ENCODE data around the gene SPEN. TPM values are rescaled to one million over a fixed set of nuclear protein-coding genes. Genes with fewer than 3 reads are reported as not detected.

SPEN gene
- total RNA-seq, 4 donors from 2014 or later, result 18.8 to 104 (median 73.8) TPM

GRCh38 chr1:15957221-15958095, 110.0 kb downstream of the SPEN start:
- no peaks in the 10 kb centered on the region for H3K36me3 ChIP-seq
- no peaks in the 10 kb centered on the region for H3K9me3 ChIP-seq
- TF ChIP-seq CTCF (IDR thresholded peaks at IDR 0.05), result no peak
- TF ChIP-seq POLR2A (IDR thresholded peaks at IDR 0.05), result no peak
- H3K4me1 ChIP-seq, result peaks cover 0 to 24% of the 10 kb centered on the region in 2 donors
- no peak overlapping the region for H3K4me3 ChIP-seq
- no peak for DNase-seq
- H3K27me3 ChIP-seq, result no peaks in the 10 kb centered on the region
- no peak overlapping the region for H3K27ac ChIP-seq
- intact Hi-C loops (cut with DNase I; ENCODE audit: low total_unique reads), result no loop called here

GRCh38 chr1:15958111-15958510, 110.6 kb downstream of the SPEN start:
- Histone ChIP-seq H3K27me3 (no peaks in the 10 kb centered on the region), H3K4me3 (no peak overlapping the region), H3K9me3 (no peaks in the 10 kb centered on the region), H3K36me3 (no peaks in the 10 kb centered on the region), H3K27ac (no peak overlapping the region), H3K4me1 (peaks cover 0 to 17% of the 10 kb centered on the region in 2 donors)
- intact Hi-C loops (cut with DNase I; ENCODE audit: low total_unique reads), result no loop called here
- DNase-seq, result no peak
- TF ChIP-seq POLR2A (IDR thresholded peaks at IDR 0.05), result no peak

GRCh38 chr1:15958793-15959192, 111.3 kb downstream of the SPEN start:
- DNase-seq, result no peak
- TF ChIP-seq POLR2A (IDR thresholded peaks at IDR 0.05) (no peak), CTCF (IDR thresholded peaks at IDR 0.05) (no peak)
- Histone ChIP-seq H3K9me3 (no peaks in the 10 kb centered on the region), H3K27ac (no peak overlapping the region), H3K4me3 (no peak overlapping the region), H3K36me3 (no peaks in the 10 kb centered on the region), H3K4me1 (peaks cover 0 to 10% of the 10 kb centered on the region in 2 donors), H3K27me3 (no peaks in the 10 kb centered on the region)
- intact Hi-C loops (cut with DNase I; ENCODE audit: low total_unique reads), result no loop called here

GRCh38 chr1:15959424-15959823, 111.9 kb downstream of the SPEN start:
- TF ChIP-seq CTCF (IDR thresholded peaks at IDR 0.05), result no peak
- TF ChIP-seq POLR2A (IDR thresholded peaks at IDR 0.05), result no peak
- H3K4me3 ChIP-seq, result no peak overlapping the region
- peaks cover 0 to 9% of the 10 kb centered on the region in 2 donors for H3K4me1 ChIP-seq
- intact Hi-C loops (cut with DNase I; ENCODE audit: low total_unique reads), result no loop called here
- H3K27ac ChIP-seq, result no peak overlapping the region
- H3K36me3 ChIP-seq, result no peaks in the 10 kb centered on the region
- no peaks in the 10 kb centered on the region for H3K27me3 ChIP-seq
- no peak for DNase-seq
- H3K9me3 ChIP-seq, result no peaks in the 10 kb centered on the region

GRCh38 chr1:15959827-15960446, 112.4 kb downstream of the SPEN start:
- no peak for DNase-seq
- Histone ChIP-seq H3K4me1 (peaks cover 0 to 9% of the 10 kb centered on the region in 2 donors), H3K9me3 (no peaks in the 10 kb centered on the region), H3K4me3 (no peak overlapping the region), H3K27me3 (no peaks in the 10 kb centered on the region), H3K36me3 (no peaks in the 10 kb centered on the region), H3K27ac (no peak overlapping the region)
- no peak for TF ChIP-seq CTCF (IDR thresholded peaks at IDR 0.05)
- intact Hi-C loops (cut with DNase I; ENCODE audit: low total_unique reads), result no loop called here

Measured in uterus (tissue), 4 donors.